Heart right ventricle (tissue), 16 donors: Measurements from ENCODE around the gene FBXO38. TPM values are rescaled to one million over a fixed set of nuclear protein-coding genes. Genes with fewer than 3 reads are reported as not detected.
A peak's percentile ranks its signal among the peaks of the same experiment; 100 is the strongest.

Source experiments
- ATAC-seq, 8 donors: fragments of 200-7000 bp; cut with Tn5 transposase; one replicate each; pipeline ENCODE4 v1.9.1; 2020; ENCODE audit warnings: mild to moderate bottlenecking in 8 of 8, moderate library complexity in 8 of 8, moderate number of reproducible peaks in 1 of 8
- DNase-seq, 2 donors: peaks; one replicate each; pipeline ENCODE4 v3.0.0-alpha.2; 2020
- H3K27ac ChIP-seq, 10 donors: fragments of 200-600 bp; sonication (generic) in 2 of 10; one replicate each; pipeline versions ENCODE4 v1.5.0 to v1.8.0; 2020 to 2022; ENCODE audit warnings: mild to moderate bottlenecking in 3 of 10
- H3K27me3 ChIP-seq, 7 donors: fragments of 200-600 bp; one replicate each; pipeline ENCODE4 v1.8.0; 2021 to 2022; ENCODE audit warnings: mild to moderate bottlenecking in 2 of 7
- H3K36me3 ChIP-seq, 9 donors: fragments of 200-600 bp; sonication (generic) in 1 of 9; one replicate each; pipeline versions ENCODE4 v1.5.0 to v1.8.0; 2020 to 2022; ENCODE audit warnings: mild to moderate bottlenecking in 2 of 9
- H3K4me1 ChIP-seq, 9 donors: fragments of 200-600 bp; sonication (generic) in 1 of 9; one replicate each; pipeline versions ENCODE4 v1.5.0 to v1.8.0; 2020 to 2022; ENCODE audit warnings: mild to moderate bottlenecking in 4 of 9
- H3K4me3 ChIP-seq, 10 donors: fragments of 200-600 bp; sonication (generic) in 2 of 10; one replicate each; pipeline versions ENCODE4 v1.5.0 to v1.8.0; 2020 to 2022; ENCODE audit warnings: mild to moderate bottlenecking in 7 of 10, moderate library complexity in 2 of 10
- H3K9me3 ChIP-seq, 11 donors: fragments of 200-600 bp in 10 of 11; sonication (generic) in 2 of 11; one replicate each; pipeline versions ENCODE4 v1.5.0 to v1.8.0; 2013 to 2022; ENCODE audit warnings: mild to moderate bottlenecking in 2 of 11, control low read depth in 1 of 11, moderate library complexity in 1 of 11
- CTCF ChIP-seq, 9 donors: fragments of 200-600 bp; sonication (generic) in 2 of 9; IDR thresholded peaks; one replicate each; pipeline versions ENCODE4 v1.5.0 to v1.8.0; 2021 to 2022; ENCODE audit warnings: antibody characterized with exemption in 9 of 9, mild to moderate bottlenecking in 5 of 9, moderate library complexity in 1 of 9
- WGBS, 2 donors: extraction: QIAGEN DNeasy Blood & Tissue Kit; methylation state at CpG; one replicate each; pipeline ENCODE4 v1.1.7; 2013; ENCODE audit warnings: inconsistent platforms in 1 of 2; 5-methylcytosine and 5-hydroxymethylcytosine counted together
- intact Hi-C, 10 donors: fragments of 100-400 bp; cut with DNase I; formaldehyde crosslinking; loops; one replicate each; pipeline versions ENCODE4 v1.11.1 to v1.14.2; 2022
- polyA plus RNA-seq, 2 donors: library from polyadenylated mRNA; stranded (reverse); fragments of 200-250 nt; gene quantifications; one replicate each; pipeline ENCODE4 v1.2.3, GENCODE V29; 2013
- total RNA-seq, 10 donors: library from RNA; stranded (reverse); fragmentation: NEBNext Ultra II Directional in 3 of 10; extraction: Animal tissue kit (Norgen Biotek cat#: 25700) in 3 of 10; gene quantifications; one replicate each; pipeline versions ENCODE4 v1.2.1 to v1.2.4, GENCODE V29; 2021 to 2023
- donor health status: Arrhythmogenic right ventricular cardiomyopathy.
- donor health status: ischemic (EF 13 %, LVEDD 7.1; RV severe dilation, severe dysfunction).
- donor health status: healthy with polysubstance abuse.
- donor health status: DM: no; HTN: yes; CAD: no.
- donor health status: DM: no; HTN: no; CAD: no.
- donor health status: ischemic (EF 25% LVEDD 6.9; RV normal size, moderate dysfunction).
- donor health status: ischemic (EF 25% LVEDD 5.7; RV mildly dilated, moderate dysfunction).
- donor health status: healthy.
- donor health status: DM: yes; HTN: yes; CAD: no.
- donor health status: Ischemic cardiomyopathy.
- donor health status: ischemic (EF 35%, LVEDD 5.7; RV mildly dilated, moderate dysfunction).
- donor health status: nonischemic (EF 11% LVEDD 7.7; RV severe dilation, severe dysfunction).
- donor health status: DM: yes; HTN: yes; CAD: no.
- donor health status: PGD.
- donor health status: ischemic (EF 29% LVEDD 5.4; RV normal size, mild dysfunction).
- donor health status: nonischemic (EF 23%, LVEDD 6.1; RV moderate dilation, normal function).

FBXO38 gene
- total and polyA plus RNA-seq, 12 donors = 10.2 to 66.4 (median 46.6) TPM

GRCh38 chr5:148378670-148379069, 5.1 kb upstream of the FBXO38 start:
- peak overlapping the region in 1 of 10 donors; percentile 13 for H3K27ac ChIP-seq
- intact Hi-C loops = loop anchor here in 7 of 10 donors (5.0 to 10.0 kb wide), 4 partner anchors 84 to 204 kb away; no protein-coding TSS in a partner anchor
- no peak for DNase-seq
- no peaks in the 10 kb centered on the region for H3K27me3 ChIP-seq
- peaks cover 0 to 78% (median 29%) of the 10 kb centered on the region in 9 donors for H3K4me1 ChIP-seq
- H3K9me3 ChIP-seq = peaks cover 0 to 9% (median 0%) of the 10 kb centered on the region in 11 donors
- H3K36me3 ChIP-seq = peaks cover 0 to 25% (median 0%) of the 10 kb centered on the region in 9 donors
- WGBS, 2 donors = 81 to 84% methylated on average over 3 of the region's 3 CpGs
- no peak for TF ChIP-seq CTCF (IDR thresholded peaks at IDR 0.05)
- no peak for ATAC-seq
- H3K4me3 ChIP-seq = no peak overlapping the region

DNA sequence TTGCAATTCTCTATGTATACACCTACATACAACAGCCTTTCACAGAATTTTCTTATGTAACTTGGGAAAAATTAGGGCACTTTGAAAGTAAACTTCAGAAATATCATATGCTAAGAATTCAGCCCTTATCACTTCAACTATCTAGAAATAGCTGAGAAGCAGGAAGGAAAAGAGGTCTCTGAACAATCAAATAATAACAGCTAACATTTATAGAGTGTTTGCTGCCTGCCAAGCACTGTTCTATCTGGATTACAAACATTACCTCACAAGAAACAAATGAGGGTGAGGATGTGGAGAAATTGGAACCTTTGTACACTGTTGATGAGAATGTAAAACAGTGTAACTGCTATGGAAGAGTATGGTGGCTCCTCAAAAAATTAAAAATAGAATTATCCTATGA, 4.4 kb upstream of the FBXO38 start:
- peaks cover 0 to 9% (median 0%) of the 10 kb centered on the region in 11 donors for H3K9me3 ChIP-seq
- peaks cover 0 to 74% (median 30%) of the 10 kb centered on the region in 9 donors for H3K4me1 ChIP-seq
- H3K27ac ChIP-seq = peak overlapping the region in 5 of 10 donors; percentile 11 to 39 (median 27)
- no peak for TF ChIP-seq CTCF (IDR thresholded peaks at IDR 0.05)
- H3K4me3 ChIP-seq = no peak overlapping the region
- peaks cover 0 to 25% (median 0%) of the 10 kb centered on the region in 9 donors for H3K36me3 ChIP-seq
- DNase-seq = no peak
- ATAC-seq = no peak
- no peaks in the 10 kb centered on the region for H3K27me3 ChIP-seq
- intact Hi-C loops = loop anchor here in 7 of 10 donors (5.0 to 10.0 kb wide), 4 partner anchors 85 to 205 kb away; no protein-coding TSS in a partner anchor

GRCh38 chr5:148381906-148382305, 1.9 kb upstream of the FBXO38 start:
- peak overlapping the region in 5 of 10 donors; percentile 25 to 95 (median 93) for H3K27ac ChIP-seq
- WGBS, 2 donors = 87 to 89% methylated on average over 3 of the region's 3 CpGs
- peaks cover 0 to 74% (median 47%) of the 10 kb centered on the region in 9 donors for H3K4me1 ChIP-seq
- DNase-seq (no peak), ATAC-seq (no peak)
- peak overlapping the region in 5 of 10 donors; percentile 83 to 92 (median 87) for H3K4me3 ChIP-seq
- peaks cover 0 to 20% (median 0%) of the 10 kb centered on the region in 9 donors for H3K36me3 ChIP-seq
- intact Hi-C loops = loop anchor here in 1 of 10 donors (10.0 kb wide), 1 partner anchor 427 kb away; no protein-coding TSS in a partner anchor
- H3K27me3 ChIP-seq = no peaks in the 10 kb centered on the region
- no peak for TF ChIP-seq CTCF (IDR thresholded peaks at IDR 0.05)
- H3K9me3 ChIP-seq = peaks cover 0 to 9% (median 0%) of the 10 kb centered on the region in 11 donors

GRCh38 chr5:148382961-148383360, 797 bp upstream of the FBXO38 start:
- DNase-seq (no peak), ATAC-seq (peak in 1 of 8 donors; percentile 5)
- Histone ChIP-seq H3K36me3 (peaks cover 0 to 19% (median 0%) of the 10 kb centered on the region in 9 donors), H3K27ac (peak overlapping the region; percentile 77 to 98 (median 91)), H3K27me3 (no peaks in the 10 kb centered on the region), H3K9me3 (peaks cover 0 to 9% (median 0%) of the 10 kb centered on the region in 11 donors), H3K4me3 (peak overlapping the region; percentile 62 to 92 (median 84)), H3K4me1 (peaks cover 0 to 80% (median 58%) of the 10 kb centered on the region in 9 donors)
- no peak for TF ChIP-seq CTCF (IDR thresholded peaks at IDR 0.05)
- intact Hi-C loops = loop anchor here in 1 of 10 donors (10.0 kb wide), 1 partner anchor 428 kb away; no protein-coding TSS in a partner anchor
- 22 to 42% methylated on average over 4 of the region's 4 CpGs for WGBS, 2 donors
